HG03196 (cell line): Measurements from ENCODE around the gene ESPN.

Experiments used
- ATAC-seq: cut with Tn5 transposase; IDR thresholded peaks from one replicate; pipeline ENCODE4 v1.9.1; 2021; ENCODE audit not compliant: unreplicated experiment

Gene ESPN

GRCh38 chr1:6409733-6410132, 14.8 kb upstream of the ESPN start:
- ATAC-seq, result no peak

GRCh38 chr1:6410248-6410893, 14.2 kb upstream of the ESPN start:
- ATAC-seq, result no peak

- ATAC-seq, result no peak
These were observed 11.7 kb upstream of the ESPN start for GRCh38 chr1:6412896-6413295.

- ATAC-seq, result peak; percentile 84
These were observed 10.1 kb upstream of the ESPN start for GRCh38 chr1:6414443-6414844.

- no peak for ATAC-seq
These were observed 9.5 kb upstream of the ESPN start for GRCh38 chr1:6414881-6415626.

- no peak for ATAC-seq
These were observed 8.3 kb upstream of the ESPN start for GRCh38 chr1:6416295-6416656.

- ATAC-seq, result no peak
These were observed 7.7 kb upstream of the ESPN start for GRCh38 chr1:6416906-6417305.

- no peak for ATAC-seq
These were observed 6.5 kb upstream of the ESPN start for GRCh38 chr1:6417961-6418667.

- ATAC-seq, result no peak
These were observed 5.7 kb upstream of the ESPN start for GRCh38 chr1:6418668-6419396.

GRCh38 chr1:6419397-6419803, 5.2 kb upstream of the ESPN start:
- no peak for ATAC-seq

GRCh38 chr1:6419804-6420453, 4.6 kb upstream of the ESPN start, which contains the start of gene HES2:
Gene HES2 (minus strand): TSS chr1:6419919. CDS start chr1:6419820, 99 bp downstream.
- ATAC-seq, result no peak

- ATAC-seq, result no peak
These were observed 4.0 kb upstream of the ESPN start for GRCh38 chr1:6420454-6421042.

- no peak for ATAC-seq
These were observed 3.3 kb upstream of the ESPN start for GRCh38 chr1:6421266-6421665.

GRCh38 chr1:6423321-6423999, 1.1 kb upstream of the ESPN start:
- ATAC-seq, result no peak

GRCh38 chr1:6424000-6424565, 493 bp upstream of the ESPN start:
- no peak for ATAC-seq

- ATAC-seq, result no peak
These were observed 1.1 kb downstream of the ESPN start for GRCh38 chr1:6425658-6426057.

- ATAC-seq, result no peak
These were observed 1.8 kb downstream of the ESPN start for GRCh38 chr1:6426277-6426971.

GRCh38 chr1:6426972-6427350, 2.4 kb downstream of the ESPN start:
- no peak for ATAC-seq
